Adrenal gland (tissue), 12 donors: ENCODE results near the gene CUEDC1. TPM values are rescaled to one million over a fixed set of nuclear protein-coding genes. Genes with fewer than 3 reads are reported as not detected.

Experiments
- DNase-seq, 7 donors: peaks; one replicate each; pipeline ENCODE4 v3.0.0-alpha.2; 2019 to 2020
- H3K27ac ChIP-seq, 5 donors: fragments of 200-600 bp; sonication (generic) in 4 of 5; 1 replicate in 3 of 5; 2 replicates in 2 of 5; pipeline versions ENCODE4 v1.5.1 to v1.8.0; 2016 to 2020; ENCODE audit warnings: mild to moderate bottlenecking in 1 of 5
- H3K27me3 ChIP-seq: fragments of 200-600 bp; 2 replicates; pipeline ENCODE4 v1.8.0; 2021
- H3K36me3 ChIP-seq, 2 donors: fragments of 200-600 bp; replicated peaks in 1 of 2; 1 replicate in 1 of 2; 2 replicates in 1 of 2; pipeline versions ENCODE4 v1.5.1 to v1.8.0; 2018 to 2022
- H3K4me1 ChIP-seq, 2 donors: fragments of 200-600 bp; replicated peaks in 1 of 2; 1 replicate in 1 of 2; 2 replicates in 1 of 2; pipeline versions ENCODE4 v1.5.1 to v1.8.0; 2018 to 2021
- H3K4me3 ChIP-seq, 4 donors: fragments of 200-600 bp; sonication (generic) in 3 of 4; one replicate each; pipeline ENCODE4 v1.5.1; 2016 to 2018
- H3K9me3 ChIP-seq, 3 donors: fragments of 200-600 bp; sonication (generic) in 1 of 3; replicated peaks in 1 of 3; 1 replicate in 2 of 3; 2 replicates in 1 of 3; pipeline versions ENCODE4 v1.5.1 to v1.8.0; 2016 to 2021
- POLR2A ChIP-seq, 2 donors: fragments of 450-650 bp; IDR thresholded peaks; one replicate each; pipeline ENCODE4 v1.6.1; 2017; ENCODE audit warnings: antibody characterized with exemption in 2 of 2, mild to moderate bottlenecking in 2 of 2, moderate library complexity in 1 of 2
- whole genome bisulfite sequencing, 4 donors: extraction: QIAGEN DNeasy Blood & Tissue Kit in 2 of 4; methylation state at CpG; one replicate each; pipeline versions ENCODE4 v1.1.5 to v1.1.7; 2013 to 2017; 5-methylcytosine and 5-hydroxymethylcytosine counted together
- intact Hi-C, 2 donors: fragments of 100-400 bp; cut with DNase I; formaldehyde crosslinking; loops; one replicate each; pipeline versions ENCODE4 v1.14.1 to v1.15.0; 2022 to 2023
- polyA plus RNA-seq, 3 donors: library from polyadenylated mRNA; stranded (reverse); fragments of 200-250 nt in 2 of 3; fragments of 350-450 nt in 1 of 3; fragmentation: Illumina TruSeq in 1 of 3; extraction: RNeasy Lipid Tissue Mini Kit (QIAGEN cat#74804) in 1 of 3; gene quantifications; one replicate each; pipeline ENCODE4 v1.2.3, GENCODE V29; 2013 to 2014
- total RNA-seq, 9 donors: library from RNA; depleted of rRNA in 4 of 9; stranded (reverse); fragments of >200 nt in 4 of 9; fragments of 120-200 nt in 1 of 9; fragmentation: NEBNext Ultra II Directional in 1 of 9; extraction: Animal tissue kit (Norgen Biotek cat#: 25700) in 1 of 9; gene quantifications; one replicate each; pipeline versions ENCODE4 v1.1.0 to v1.2.4, GENCODE V29; 2013 to 2023
- TF ChIP-seq, protein P1 (sequence below), 6 experiments: fragments of 450-650 bp in 4 of 6; fragments of 200-600 bp in 2 of 6; sonication (generic) in 1 of 6; IDR thresholded peaks; 1 replicate in 5 of 6; 2 replicates in 1 of 6; pipeline versions ENCODE4 v1.5.1 to v1.8.0; 2016 to 2021; ENCODE audit warnings: antibody characterized with exemption in 6 of 6, mild to moderate bottlenecking in 2 of 6, moderate library complexity in 1 of 6
- donor health status: healthy with polysubstance abuse.
- donor health status: Bipolar disorder and iron deficiency.
- donor health status: DM: yes; HTN: yes; CAD: no.
- donor health status: DM: no; HTN: no; CAD: no.
- donor health status: DM: no; HTN: no; CAD: no.
- donor health status: DM: yes; HTN: yes; CAD: no.

CUEDC1 gene
- total and polyA plus RNA-seq, 12 donors, result 9.4 to 47.3 (median 39.0) TPM

DNA sequence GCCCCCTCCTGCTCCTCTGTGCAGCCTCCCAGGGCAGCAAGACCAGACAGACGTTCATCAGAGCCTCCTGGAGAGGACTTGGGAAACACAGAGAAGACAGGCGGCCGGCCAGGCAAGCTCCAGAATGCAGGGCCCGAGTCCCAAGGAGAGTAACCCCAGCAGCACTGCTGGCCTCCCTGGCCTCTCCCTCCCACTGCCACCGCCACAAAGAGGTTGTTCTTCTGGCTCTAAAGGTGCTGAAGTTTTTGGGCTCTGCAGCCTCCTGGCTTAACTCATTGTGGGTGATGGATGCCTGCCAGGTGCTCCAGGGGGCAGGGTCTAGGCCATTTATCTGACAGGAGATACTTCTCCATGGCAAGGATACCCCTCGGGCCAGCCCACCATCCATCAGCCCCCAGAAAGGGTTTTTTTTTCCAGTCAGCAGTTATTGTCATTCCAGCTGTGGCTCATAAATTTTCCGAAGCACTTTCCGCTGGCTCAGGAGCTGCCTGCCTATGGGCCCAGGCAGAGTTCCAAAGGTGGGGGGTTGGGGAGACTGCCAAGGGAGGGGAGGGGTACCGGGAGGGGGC lies 73.3 kb downstream of the CUEDC1 start:
- H3K4me3 ChIP-seq, result no peak overlapping the region
- peaks cover 0 to 40% of the 10 kb centered on the region in 2 donors for H3K36me3 ChIP-seq
- TF ChIP-seq POLR2A (IDR thresholded peaks at IDR 0.05), result no peak
- TF ChIP-seq, protein P1, sequence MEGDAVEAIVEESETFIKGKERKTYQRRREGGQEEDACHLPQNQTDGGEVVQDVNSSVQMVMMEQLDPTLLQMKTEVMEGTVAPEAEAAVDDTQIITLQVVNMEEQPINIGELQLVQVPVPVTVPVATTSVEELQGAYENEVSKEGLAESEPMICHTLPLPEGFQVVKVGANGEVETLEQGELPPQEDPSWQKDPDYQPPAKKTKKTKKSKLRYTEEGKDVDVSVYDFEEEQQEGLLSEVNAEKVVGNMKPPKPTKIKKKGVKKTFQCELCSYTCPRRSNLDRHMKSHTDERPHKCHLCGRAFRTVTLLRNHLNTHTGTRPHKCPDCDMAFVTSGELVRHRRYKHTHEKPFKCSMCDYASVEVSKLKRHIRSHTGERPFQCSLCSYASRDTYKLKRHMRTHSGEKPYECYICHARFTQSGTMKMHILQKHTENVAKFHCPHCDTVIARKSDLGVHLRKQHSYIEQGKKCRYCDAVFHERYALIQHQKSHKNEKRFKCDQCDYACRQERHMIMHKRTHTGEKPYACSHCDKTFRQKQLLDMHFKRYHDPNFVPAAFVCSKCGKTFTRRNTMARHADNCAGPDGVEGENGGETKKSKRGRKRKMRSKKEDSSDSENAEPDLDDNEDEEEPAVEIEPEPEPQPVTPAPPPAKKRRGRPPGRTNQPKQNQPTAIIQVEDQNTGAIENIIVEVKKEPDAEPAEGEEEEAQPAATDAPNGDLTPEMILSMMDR (IDR thresholded peaks at IDR 0.05), result no peak
- peak overlapping the region in 4 of 5 donors; percentile 32 to 82 (median 45) for H3K27ac ChIP-seq
- DNase-seq, result no peak
- no peaks in the 10 kb centered on the region for H3K9me3 ChIP-seq
- H3K27me3 ChIP-seq, result no peaks in the 10 kb centered on the region
- WGBS, 4 donors, result 25 to 74% (median 51%) methylated on average over 4 to 9 of the region's 9 CpGs
- H3K4me1 ChIP-seq, result peaks cover 7 to 30% of the 10 kb centered on the region in 2 donors
- intact Hi-C loops, result no loop called here

DNA sequence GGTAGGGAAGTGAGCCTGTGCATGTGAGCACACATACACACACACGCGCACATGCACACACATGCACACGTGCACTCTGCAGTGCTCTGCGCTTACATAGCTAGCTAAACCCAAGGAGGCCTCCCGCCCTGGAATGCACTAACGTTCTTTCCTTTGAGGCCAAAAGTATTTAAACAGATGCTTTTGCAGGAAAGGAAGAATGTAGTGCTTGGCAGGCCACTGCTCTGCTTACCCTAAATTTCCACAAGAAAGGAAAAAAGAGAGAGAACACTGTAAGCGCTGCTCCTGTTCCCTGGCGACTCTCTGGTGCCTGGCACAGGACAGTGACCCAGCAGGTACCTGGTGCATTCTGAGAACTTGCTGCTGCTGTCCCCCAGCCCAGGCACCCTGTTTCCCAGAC lies 74.1 kb downstream of the CUEDC1 start:
- intact Hi-C loops, result no loop called here
- Histone ChIP-seq H3K4me3 (no peak overlapping the region), H3K4me1 (peaks cover 10 to 35% of the 10 kb centered on the region in 2 donors), H3K36me3 (peaks cover 0 to 41% of the 10 kb centered on the region in 2 donors), H3K27ac (peak overlapping the region in 4 of 5 donors; percentile 32 to 82 (median 45)), H3K9me3 (no peaks in the 10 kb centered on the region), H3K27me3 (no peaks in the 10 kb centered on the region)
- no peak for DNase-seq
- TF ChIP-seq POLR2A (IDR thresholded peaks at IDR 0.05), result no peak
- TF ChIP-seq, protein P1 (IDR thresholded peaks at IDR 0.05), result no peak
- WGBS, 4 donors, result 77 to 96% (median 79%) methylated on average over 5 to 8 of the region's 8 CpGs

DNA sequence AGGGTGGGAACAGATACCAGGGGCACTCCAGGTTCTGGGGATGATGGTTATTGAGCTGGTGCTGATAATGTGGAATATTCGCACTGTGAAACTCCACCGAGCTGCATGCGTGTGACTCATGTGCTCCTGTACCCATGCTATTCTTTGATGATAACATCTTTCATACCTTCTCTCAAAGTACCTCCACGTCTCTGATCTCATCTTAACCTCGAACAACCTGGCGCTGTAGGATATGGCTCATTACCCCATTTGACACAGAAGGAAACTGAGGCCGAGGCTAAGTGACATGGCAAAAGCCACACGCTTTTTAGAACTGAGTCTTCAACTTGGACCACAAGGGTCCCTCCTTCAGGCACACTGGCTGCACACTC lies 75.1 kb downstream of the CUEDC1 start:
- H3K36me3 ChIP-seq, result peaks cover 0 to 35% of the 10 kb centered on the region in 2 donors
- TF ChIP-seq POLR2A (IDR thresholded peaks at IDR 0.05), result no peak
- TF ChIP-seq, protein P1 (IDR thresholded peaks at IDR 0.05), result no peak
- no peak for DNase-seq
- H3K27ac ChIP-seq, result peak overlapping the region in 1 of 5 donors; percentile 73
- intact Hi-C loops, result no loop called here
- H3K27me3 ChIP-seq, result no peaks in the 10 kb centered on the region
- H3K4me3 ChIP-seq, result no peak overlapping the region
- H3K4me1 ChIP-seq, result peaks cover 21 to 45% of the 10 kb centered on the region in 2 donors
- no peaks in the 10 kb centered on the region for H3K9me3 ChIP-seq
- 81 to 91% (median 86%) methylated on average over 8 of the region's 8 CpGs for whole genome bisulfite sequencing, 4 donors

DNA sequence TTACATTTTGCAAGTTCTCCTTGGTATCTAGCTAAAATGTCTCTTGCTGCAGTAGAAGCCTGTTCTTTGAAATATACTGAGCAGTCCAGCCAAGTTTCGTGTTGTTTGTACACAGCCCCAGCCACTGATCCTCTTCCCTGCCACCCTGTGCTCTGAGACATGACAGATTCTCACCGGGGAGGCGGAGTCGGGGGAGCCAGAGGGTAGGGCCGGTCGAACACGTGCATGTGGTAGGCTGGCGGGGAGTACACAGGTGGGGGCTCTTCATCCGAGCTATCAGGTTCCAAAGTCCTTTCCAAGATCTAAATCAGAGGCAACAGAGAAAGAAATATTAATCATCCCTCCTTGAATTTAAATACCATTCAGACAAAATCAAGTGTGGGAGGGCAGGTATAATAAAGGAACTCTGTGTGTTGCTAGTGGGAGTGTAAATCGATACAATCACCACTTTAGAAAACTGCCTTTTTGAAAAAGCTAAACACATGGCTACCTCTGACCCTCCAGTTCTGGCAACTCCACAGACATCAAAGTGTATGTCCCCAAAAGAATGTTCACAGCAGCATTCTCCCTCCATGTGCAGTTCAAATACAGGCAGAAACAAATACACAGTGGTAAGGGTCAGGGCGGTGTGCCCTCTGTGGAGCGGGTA lies 75.7 kb downstream of the CUEDC1 start:
- Histone ChIP-seq H3K4me3 (no peak overlapping the region), H3K4me1 (peaks cover 26 to 50% of the 10 kb centered on the region in 2 donors), H3K36me3 (peaks cover 0 to 30% of the 10 kb centered on the region in 2 donors), H3K27ac (peak overlapping the region in 3 of 5 donors; percentile 20 to 73 (median 60)), H3K27me3 (no peaks in the 10 kb centered on the region), H3K9me3 (no peaks in the 10 kb centered on the region)
- TF ChIP-seq POLR2A (IDR thresholded peaks at IDR 0.05), result no peak
- TF ChIP-seq, protein P1 (IDR thresholded peaks at IDR 0.05), result no peak
- DNase-seq, result no peak
- intact Hi-C loops, result no loop called here
- WGBS, 4 donors, result 79 to 86% (median 85%) methylated on average over 12 of the region's 12 CpGs
